Measurements from ENCODE around the gene BCL2.
"Not testable (repeated sequence)": the region's sequence is repeated elsewhere in the genome, so short reads cannot be mapped to it uniquely, and the experiment has no call there.

BCL2 gene

GRCh38 chr18:63229971-63230370 lies 89.6 kb downstream of the BCL2 start:
- DNase-seq, result no peak

- DNase-seq, result no peak
Observed at GRCh38 chr18:63225434-63225833, 94.1 kb downstream of the BCL2 start.

GRCh38 chr18:63224630-63225029 lies 94.9 kb downstream of the BCL2 start:
- no peak for DNase-seq

GRCh38 chr18:63223837-63224236 lies 95.7 kb downstream of the BCL2 start:
- DNase-seq, result no peak

- DNase-seq, result no peak
Observed at GRCh38 chr18:63220903-63221302, 98.7 kb downstream of the BCL2 start.

- DNase-seq, result no peak
Observed at GRCh38 chr18:63218472-63218871, 101.1 kb downstream of the BCL2 start.

GRCh38 chr18:63216516-63217311 lies 102.9 kb downstream of the BCL2 start:
- DNase-seq, result no peak

- no peak for DNase-seq
Observed at GRCh38 chr18:63213936-63214671, 105.5 kb downstream of the BCL2 start.

- no peak for DNase-seq
Observed at GRCh38 chr18:63213331-63213900, 106.2 kb downstream of the BCL2 start.

GRCh38 chr18:63210521-63210920 lies 109.0 kb downstream of the BCL2 start:
- no peak for DNase-seq

- no peak for DNase-seq
Observed at GRCh38 chr18:63208676-63209075, 110.9 kb downstream of the BCL2 start.

- no peak for DNase-seq
Observed at GRCh38 chr18:63207835-63208234, 111.7 kb downstream of the BCL2 start.

GRCh38 chr18:63207143-63207790 lies 112.3 kb downstream of the BCL2 start:
- no peak for DNase-seq

- no peak for DNase-seq
Observed at GRCh38 chr18:63206433-63207142, 113.0 kb downstream of the BCL2 start.

GRCh38 chr18:63205791-63206252 lies 113.7 kb downstream of the BCL2 start:
- no peak for DNase-seq

GRCh38 chr18:63203497-63203896 lies 116.1 kb downstream of the BCL2 start:
- DNase-seq, result no peak

GRCh38 chr18:63202828-63203227 lies 116.7 kb downstream of the BCL2 start:
- DNase-seq, result no peak

GRCh38 chr18:63201456-63201855 lies 118.1 kb downstream of the BCL2 start:
- not testable (repeated sequence) for DNase-seq

GRCh38 chr18:63199743-63200241 lies 119.8 kb downstream of the BCL2 start:
- DNase-seq, result no peak

GRCh38 chr18:63198868-63199742 lies 120.5 kb downstream of the BCL2 start:
- DNase-seq, result no peak

GRCh38 chr18:63198098-63198760 lies 121.3 kb downstream of the BCL2 start:
- DNase-seq, result no peak

All from GOT3 (cell line).